GM20000 (cell line): Measurements from ENCODE around the gene NME3.

Experiments used
- DNase-seq: peaks from one replicate; pipeline ENCODE4 v3.0.0; 2012; ENCODE audit warnings: low spot score
- CTCF ChIP-seq: IDR thresholded peaks from 2 replicates; pipeline ENCODE4 v1.5.1; 2012; ENCODE audit warnings: mild to moderate bottlenecking, control low read depth; ENCODE audit errors: extremely low read depth, missing control alignments

NME3 gene

GRCh38 chr16:1775006-1775845 lies 3.9 kb upstream of the NME3 start:
- DNase-seq = no peak
- no peak for TF ChIP-seq CTCF

- no peak for DNase-seq
- no peak for TF ChIP-seq CTCF
Observed at GRCh38 chr16:1774448-1774780, 3.1 kb upstream of the NME3 start.

- DNase-seq = no peak
- TF ChIP-seq CTCF = no peak
Observed at GRCh38 chr16:1773703-1774447, 2.5 kb upstream of the NME3 start.

- DNase-seq = peak; percentile 94
- TF ChIP-seq CTCF = peak; percentile 90
Observed at GRCh38 chr16:1772908-1773702, 1.8 kb upstream of the NME3 start, which contains the start of gene MRPS34. Gene MRPS34, minus strand, starts transcription at chr16:1773134. Its CDS starts 15 bp downstream, at chr16:1773119.

GRCh38 chr16:1772362-1772907 lies 1.1 kb upstream of the NME3 start, which contains the start of gene EME2:
Gene EME2, plus strand, starts transcription at chr16:1772810. Its CDS starts 418 bp downstream, at chr16:1773228.
- peak; percentile 61 for DNase-seq
- no peak for TF ChIP-seq CTCF

- TF ChIP-seq CTCF = no peak
- no peak for DNase-seq
Observed at GRCh38 chr16:1771864-1772361, 570 bp upstream of the NME3 start.
